WERI-Rb-1 (cell line): Measurements from ENCODE around the gene RBBP6.

ENCODE experiments used
- DNase-seq: peaks from one replicate; pipeline ENCODE4 v3.0.0-alpha.2; 2020
- H3K27ac ChIP-seq: fragments of 250-450 bp; sonication (Bioruptor Pico); 2 replicates; pipeline ENCODE4 v1.5.1; 2020; ENCODE audit warnings: mild to moderate bottlenecking, moderate library complexity
- H3K27me3 ChIP-seq: fragments of 250-450 bp; sonication (Bioruptor Pico); 2 replicates; pipeline ENCODE4 v1.5.1; 2021; ENCODE audit warnings: mild to moderate bottlenecking, low read depth, moderate library complexity; ENCODE audit not compliant: insufficient read depth, severe bottlenecking
- H3K36me3 ChIP-seq: fragments of 250-450 bp; sonication (Bioruptor Pico); 2 replicates; pipeline ENCODE4 v1.5.1; 2020; ENCODE audit warnings: mild to moderate bottlenecking, moderate library complexity
- H3K4me3 ChIP-seq: 2 replicates; pipeline ENCODE4 v1.5.1; 2011; ENCODE audit warnings: low read depth, mild to moderate bottlenecking, control low read depth, low read length
- H3K9me3 ChIP-seq: fragments of 250-450 bp; sonication (Bioruptor Pico); 2 replicates; pipeline ENCODE4 v1.5.1; 2021; ENCODE audit warnings: mild to moderate bottlenecking, moderate library complexity; ENCODE audit not compliant: severe bottlenecking
- CTCF ChIP-seq: IDR thresholded peaks from 2 replicates; pipeline ENCODE4 v1.5.1; 2011; ENCODE audit warnings: low read depth, mild to moderate bottlenecking, control low read depth, inconsistent platforms, low read length

RBBP6 gene

GRCh38 chr16:24536671-24537070 lies 2.7 kb upstream of the RBBP6 start:
- no peak for TF ChIP-seq CTCF
- Histone ChIP-seq H3K27ac (no peak overlapping the region), H3K27me3 (no peaks in the 10 kb centered on the region), H3K4me3 (no peak overlapping the region), H3K9me3 (no peaks in the 10 kb centered on the region), H3K36me3 (peaks cover 13% of the 10 kb centered on the region)
- no peak for DNase-seq

- no peak for TF ChIP-seq CTCF
- no peaks in the 10 kb centered on the region for H3K9me3 ChIP-seq
- no peaks in the 10 kb centered on the region for H3K27me3 ChIP-seq
- H3K4me3 ChIP-seq: no peak overlapping the region
- H3K27ac ChIP-seq: no peak overlapping the region
- DNase-seq: no peak
- peaks cover 23% of the 10 kb centered on the region for H3K36me3 ChIP-seq
These were observed 1.7 kb upstream of the RBBP6 start for GRCh38 chr16:24537474-24538337.

- Histone ChIP-seq H3K9me3 (no peaks in the 10 kb centered on the region), H3K27me3 (no peaks in the 10 kb centered on the region), H3K4me3 (peak overlapping the region; percentile 99), H3K36me3 (peaks cover 34% of the 10 kb centered on the region), H3K27ac (peak overlapping the region; percentile 97)
- TF ChIP-seq CTCF: no peak
- no peak for DNase-seq
These were observed 541 bp upstream of the RBBP6 start for GRCh38 chr16:24538756-24539294.

- TF ChIP-seq CTCF: no peak
- no peaks in the 10 kb centered on the region for H3K27me3 ChIP-seq
- no peaks in the 10 kb centered on the region for H3K9me3 ChIP-seq
- H3K27ac ChIP-seq: peak overlapping the region; percentile 97
- H3K36me3 ChIP-seq: peaks cover 46% of the 10 kb centered on the region
- peak; percentile 33 for DNase-seq
- H3K4me3 ChIP-seq: peak overlapping the region; percentile 99
These were observed 660 bp downstream of the RBBP6 start for GRCh38 chr16:24539850-24540601.

GRCh38 chr16:24540602-24541210 lies 1.3 kb downstream of the RBBP6 start:
- H3K4me3 ChIP-seq: peak overlapping the region; percentile 99
- H3K9me3 ChIP-seq: no peaks in the 10 kb centered on the region
- H3K27ac ChIP-seq: peak overlapping the region; percentile 97
- no peak for DNase-seq
- H3K27me3 ChIP-seq: no peaks in the 10 kb centered on the region
- peaks cover 53% of the 10 kb centered on the region for H3K36me3 ChIP-seq
- TF ChIP-seq CTCF: no peak
